ENCODE results near the gene EDEM1. TPM values are rescaled to one million over a fixed set of nuclear protein-coding genes. Genes with fewer than 3 reads are reported as not detected.

The EDEM1 gene
- total RNA-seq, 4 donors from 2014 or later = 25.1 to 48.4 (median 37.7) TPM

- TF ChIP-seq CTCF (IDR thresholded peaks at IDR 0.05; ENCODE audit: low read depth) = no peak
Observed at GRCh38 chr3:5264896-5265770, 77.6 kb downstream of the EDEM1 start.

GRCh38 chr3:5267252-5267651 is 79.7 kb downstream of the EDEM1 start:
- TF ChIP-seq CTCF (IDR thresholded peaks at IDR 0.05; ENCODE audit: low read depth) = no peak

GRCh38 chr3:5267889-5268288 is 80.4 kb downstream of the EDEM1 start:
- TF ChIP-seq CTCF (IDR thresholded peaks at IDR 0.05; ENCODE audit: low read depth) = no peak

Small RNA genes lying within 50 kb of the gene (small RNA-seq; reads per million reads assigned to genes)
- not detected for gene MIR4790
- gene RN7SL553P = not detected

Other genes with a start within 250 kb of the EDEM1 start
- gene BHLHE40, start 208.3 kb upstream of the EDEM1 start, total RNA-seq = 10 to 100 TPM; 16.8 to 55.5 (median 29.9) TPM
- 100 to 1,000 TPM in 1 of 4 donors, 10 to 100 TPM in 3; 49.4 to 136 (median 73.6) TPM for gene ARL8B, start 65.4 kb upstream of the EDEM1 start, total RNA-seq

Measured in subcutaneous adipose tissue (tissue), 4 donors.